Esophagus muscularis mucosa (tissue), 3 donors: ENCODE data around the gene DYNC1I1.

ENCODE experiments used
- POLR2A ChIP-seq: fragments of 450-650 bp; IDR thresholded peaks from one replicate; pipeline ENCODE4 v1.6.1; 2017; ENCODE audit warnings: antibody characterized with exemption, moderate library complexity, mild to moderate bottlenecking, low read depth
- POLR2AphosphoS5 ChIP-seq, 2 donors: sonication (generic); formaldehyde crosslinking; IDR thresholded peaks; one replicate each; pipeline ENCODE4 v1.6.1; 2017; ENCODE audit warnings: antibody characterized with exemption in 2 of 2
- TF ChIP-seq, protein P1 (sequence below), 3 experiments: fragments of 200-600 bp in 2 of 3; fragments of 450-650 bp in 1 of 3; sonication (generic) in 2 of 3; IDR thresholded peaks; one replicate each; pipeline ENCODE4 v1.5.1; 2017 to 2019; ENCODE audit warnings: antibody characterized with exemption in 3 of 3, mild to moderate bottlenecking in 2 of 3, moderate library complexity in 1 of 3

DNA sequence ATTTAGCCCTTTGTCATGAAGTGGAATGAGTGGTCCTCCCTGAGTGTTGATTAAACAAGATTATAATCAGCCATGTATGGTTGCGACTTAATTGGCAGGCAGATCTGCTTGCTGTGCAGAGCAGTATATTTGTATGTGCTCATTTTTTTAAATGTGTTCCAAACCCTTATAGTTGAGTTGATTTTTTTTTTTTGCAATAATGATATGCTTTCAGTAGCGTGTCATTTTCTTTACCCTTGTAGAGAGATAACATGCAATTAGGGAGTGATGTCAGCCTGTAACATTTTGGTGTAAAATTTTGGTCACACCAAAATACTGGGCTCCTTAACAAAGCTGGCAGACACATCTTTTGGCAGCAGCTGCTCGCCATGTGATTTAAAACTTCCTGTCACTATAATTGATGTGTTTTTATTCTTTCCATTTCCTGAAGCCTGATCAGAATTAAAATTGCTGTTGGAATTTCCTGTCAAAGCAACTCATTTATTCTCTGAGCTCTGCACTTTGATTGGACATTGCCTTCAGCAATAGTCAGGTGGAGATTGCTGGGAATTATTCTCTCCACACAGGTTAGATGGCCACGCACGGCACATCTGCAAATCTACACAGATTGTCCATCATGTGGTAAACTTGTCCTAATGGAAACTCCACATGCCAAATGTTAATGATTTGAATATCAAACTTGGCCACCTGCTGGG, 125.3 kb downstream of the DYNC1I1 start:
- TF ChIP-seq, protein P1, sequence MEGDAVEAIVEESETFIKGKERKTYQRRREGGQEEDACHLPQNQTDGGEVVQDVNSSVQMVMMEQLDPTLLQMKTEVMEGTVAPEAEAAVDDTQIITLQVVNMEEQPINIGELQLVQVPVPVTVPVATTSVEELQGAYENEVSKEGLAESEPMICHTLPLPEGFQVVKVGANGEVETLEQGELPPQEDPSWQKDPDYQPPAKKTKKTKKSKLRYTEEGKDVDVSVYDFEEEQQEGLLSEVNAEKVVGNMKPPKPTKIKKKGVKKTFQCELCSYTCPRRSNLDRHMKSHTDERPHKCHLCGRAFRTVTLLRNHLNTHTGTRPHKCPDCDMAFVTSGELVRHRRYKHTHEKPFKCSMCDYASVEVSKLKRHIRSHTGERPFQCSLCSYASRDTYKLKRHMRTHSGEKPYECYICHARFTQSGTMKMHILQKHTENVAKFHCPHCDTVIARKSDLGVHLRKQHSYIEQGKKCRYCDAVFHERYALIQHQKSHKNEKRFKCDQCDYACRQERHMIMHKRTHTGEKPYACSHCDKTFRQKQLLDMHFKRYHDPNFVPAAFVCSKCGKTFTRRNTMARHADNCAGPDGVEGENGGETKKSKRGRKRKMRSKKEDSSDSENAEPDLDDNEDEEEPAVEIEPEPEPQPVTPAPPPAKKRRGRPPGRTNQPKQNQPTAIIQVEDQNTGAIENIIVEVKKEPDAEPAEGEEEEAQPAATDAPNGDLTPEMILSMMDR (IDR thresholded peaks at IDR 0.05) = no peak
- TF ChIP-seq POLR2A = no peak
- no peak for TF ChIP-seq POLR2AphosphoS5 (IDR thresholded peaks at IDR 0.05)
